WTC11 (cell line): ENCODE results near the gene HOXD12. TPM values are rescaled to one million over a fixed set of nuclear protein-coding genes. Genes with fewer than 3 reads are reported as not detected.
A peak's percentile ranks its signal among the peaks of the same experiment; 100 is the strongest.

Experiments used
- ATAC-seq: fragments of 200-7000 bp; cut with Tn5 transposase; 2 replicates; pipeline ENCODE4 v1.10.0; 2021; ENCODE audit warnings: mild to moderate bottlenecking, moderate library complexity
- CTCF ChIA-PET: fragments of 300-600 bp; sonication (Branson Sonifier 250); formaldehyde crosslinking; loops from one replicate; lab custom pipeline; 2021; ENCODE audit warnings: antibody characterized with exemption; lab: Charles Lee
- POLR2A ChIA-PET: fragments of 350-600 bp; sonication (Branson Sonifier 250); formaldehyde crosslinking; loops from one replicate; lab custom pipeline; 2021; ENCODE audit warnings: antibody characterized with exemption; lab: Charles Lee
- DNase-seq: peaks from one replicate; pipeline ENCODE4 v3.0.0; 2021; ENCODE audit warnings: low spot score
- H3K27ac Mint-ChIP-seq: 2 replicates; pipeline ENCODE4 v1.8.0; 2021; ENCODE audit warnings: mixed read lengths
- H3K27me3 Mint-ChIP-seq: 2 replicates; pipeline ENCODE4 v1.8.0; 2021; ENCODE audit warnings: low read depth, mild to moderate bottlenecking, moderate library complexity, mixed read lengths
- H3K36me3 Mint-ChIP-seq: 2 replicates; pipeline ENCODE4 v1.8.0; 2021; ENCODE audit warnings: mixed read lengths
- H3K4me1 Mint-ChIP-seq: 2 replicates; pipeline ENCODE4 v1.8.0; 2022; ENCODE audit warnings: mixed read lengths
- H3K4me3 Mint-ChIP-seq: 2 replicates; pipeline ENCODE4 v1.8.0; 2021; ENCODE audit warnings: mild to moderate bottlenecking, moderate library complexity, mixed read lengths
- H3K9me3 Mint-ChIP-seq: 2 replicates; pipeline ENCODE4 v1.8.0; 2021; ENCODE audit warnings: mixed read lengths
- CREM ChIP-seq: sonication (generic); formaldehyde crosslinking; IDR thresholded peaks from 2 replicates; pipeline ENCODE4 v1.8.1; 2022; ENCODE audit warnings: mild to moderate bottlenecking, missing genetic modification reagents, moderate library complexity
- CTCF ChIP-seq: fragments of 200-600 bp; IDR thresholded peaks from 2 replicates; pipeline ENCODE4 v1.8.0; 2022; ENCODE audit warnings: antibody characterized with exemption
- NFATC4 ChIP-seq: fragments of 250-450 bp; sonication (Bioruptor Pico); IDR thresholded peaks from 2 replicates; pipeline ENCODE4 v1.9.0; 2021; ENCODE audit warnings: mild to moderate bottlenecking
- NFE2L1 ChIP-seq: sonication (generic); formaldehyde crosslinking; IDR thresholded peaks from 2 replicates; pipeline ENCODE4 v1.8.1; 2023; ENCODE audit warnings: missing genetic modification reagents
- NFYB ChIP-seq: sonication (generic); formaldehyde crosslinking; conservative IDR thresholded peaks from 2 replicates; pipeline ENCODE4 v1.8.0; 2022; ENCODE audit warnings: low read depth, missing genetic modification reagents
- OVOL2 ChIP-seq: fragments of 250-450 bp; sonication (Bioruptor Pico); IDR thresholded peaks from 2 replicates; pipeline ENCODE4 v1.9.0; 2021; ENCODE audit warnings: mild to moderate bottlenecking, borderline replicate concordance
- RORB ChIP-seq: fragments of 250-450 bp; sonication (Bioruptor Pico); IDR thresholded peaks from 2 replicates; pipeline ENCODE4 v1.9.0; 2021; ENCODE audit warnings: mild to moderate bottlenecking
- USF2 ChIP-seq: sonication (generic); formaldehyde crosslinking; IDR thresholded peaks from 2 replicates; pipeline ENCODE4 v1.8.1; 2023; ENCODE audit warnings: mild to moderate bottlenecking, missing genetic modification reagents, moderate library complexity
- ZNF121 ChIP-seq: sonication (generic); formaldehyde crosslinking; IDR thresholded peaks from 2 replicates; pipeline ENCODE4 v1.8.0; 2023; ENCODE audit warnings: missing genetic modification reagents
- ZNF232 ChIP-seq: sonication (generic); formaldehyde crosslinking; IDR thresholded peaks from 2 replicates; pipeline ENCODE4 v1.8.0; 2022; ENCODE audit warnings: mild to moderate bottlenecking, missing genetic modification reagents
- ZNF263 ChIP-seq: sonication (generic); formaldehyde crosslinking; IDR thresholded peaks from 2 replicates; pipeline ENCODE4 v1.8.1; 2022; ENCODE audit warnings: low read depth, mild to moderate bottlenecking, moderate library complexity, missing genetic modification reagents
- total RNA-seq: library from RNA; stranded (reverse); gene quantifications from 3 replicates; pipeline ENCODE4 v1.2.3, GENCODE V29; 2021
- TF ChIP-seq, protein P1 (sequence below): sonication (generic); formaldehyde crosslinking; conservative IDR thresholded peaks from 2 replicates; pipeline ENCODE4 v1.8.1; 2023; ENCODE audit warnings: mild to moderate bottlenecking, low read depth, missing genetic modification reagents, moderate library complexity
- TF ChIP-seq, protein P2 (sequence below): sonication (generic); formaldehyde crosslinking; IDR thresholded peaks from 2 replicates; pipeline ENCODE4 v1.8.1; 2023; ENCODE audit warnings: mild to moderate bottlenecking, moderate library complexity, missing genetic modification reagents
- TF ChIP-seq, protein P3 (sequence below): fragments of 250-450 bp; sonication (Bioruptor Pico); IDR thresholded peaks from 2 replicates; pipeline ENCODE4 v1.9.0; 2021; ENCODE audit warnings: mild to moderate bottlenecking
- TF ChIP-seq, protein P4 (sequence below): sonication (generic); formaldehyde crosslinking; IDR thresholded peaks from 2 replicates; pipeline ENCODE4 v1.8.0; 2022; ENCODE audit warnings: mild to moderate bottlenecking, missing genetic modification reagents
- TF ChIP-seq, protein P5 (sequence below): sonication (generic); formaldehyde crosslinking; IDR thresholded peaks from 2 replicates; pipeline ENCODE4 v1.8.0; 2022; ENCODE audit warnings: mild to moderate bottlenecking, missing genetic modification reagents
- TF ChIP-seq, protein P6 (sequence below): sonication (generic); formaldehyde crosslinking; IDR thresholded peaks from 2 replicates; pipeline ENCODE4 v1.8.0; 2022; ENCODE audit warnings: mild to moderate bottlenecking, missing genetic modification reagents

The HOXD12 gene
- total RNA-seq, 1 experiment from 2014 or later = 0.17 TPM

GRCh38 chr2:176150584-176151441, 51.2 kb downstream of the HOXD12 start (continued):
- TF ChIP-seq, protein P1, sequence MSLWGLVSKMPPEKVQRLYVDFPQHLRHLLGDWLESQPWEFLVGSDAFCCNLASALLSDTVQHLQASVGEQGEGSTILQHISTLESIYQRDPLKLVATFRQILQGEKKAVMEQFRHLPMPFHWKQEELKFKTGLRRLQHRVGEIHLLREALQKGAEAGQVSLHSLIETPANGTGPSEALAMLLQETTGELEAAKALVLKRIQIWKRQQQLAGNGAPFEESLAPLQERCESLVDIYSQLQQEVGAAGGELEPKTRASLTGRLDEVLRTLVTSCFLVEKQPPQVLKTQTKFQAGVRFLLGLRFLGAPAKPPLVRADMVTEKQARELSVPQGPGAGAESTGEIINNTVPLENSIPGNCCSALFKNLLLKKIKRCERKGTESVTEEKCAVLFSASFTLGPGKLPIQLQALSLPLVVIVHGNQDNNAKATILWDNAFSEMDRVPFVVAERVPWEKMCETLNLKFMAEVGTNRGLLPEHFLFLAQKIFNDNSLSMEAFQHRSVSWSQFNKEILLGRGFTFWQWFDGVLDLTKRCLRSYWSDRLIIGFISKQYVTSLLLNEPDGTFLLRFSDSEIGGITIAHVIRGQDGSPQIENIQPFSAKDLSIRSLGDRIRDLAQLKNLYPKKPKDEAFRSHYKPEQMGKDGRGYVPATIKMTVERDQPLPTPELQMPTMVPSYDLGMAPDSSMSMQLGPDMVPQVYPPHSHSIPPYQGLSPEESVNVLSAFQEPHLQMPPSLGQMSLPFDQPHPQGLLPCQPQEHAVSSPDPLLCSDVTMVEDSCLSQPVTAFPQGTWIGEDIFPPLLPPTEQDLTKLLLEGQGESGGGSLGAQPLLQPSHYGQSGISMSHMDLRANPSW (CRISPR knock-in tag) = no peak
- no peak for TF ChIP-seq NFE2L1

GRCh38 chr2:176151442-176152287, 52.1 kb downstream of the HOXD12 start, which contains the start of gene HOXD4:
TSS of gene HOXD4 (plus strand) at chr2:176151550. CDS start at chr2:176151634, 84 bp downstream.
- no peak for TF ChIP-seq OVOL2
- TF ChIP-seq RORB (CRISPR knock-in tag) = no peak
- TF ChIP-seq NFATC4 = no peak
- TF ChIP-seq, protein P2, sequence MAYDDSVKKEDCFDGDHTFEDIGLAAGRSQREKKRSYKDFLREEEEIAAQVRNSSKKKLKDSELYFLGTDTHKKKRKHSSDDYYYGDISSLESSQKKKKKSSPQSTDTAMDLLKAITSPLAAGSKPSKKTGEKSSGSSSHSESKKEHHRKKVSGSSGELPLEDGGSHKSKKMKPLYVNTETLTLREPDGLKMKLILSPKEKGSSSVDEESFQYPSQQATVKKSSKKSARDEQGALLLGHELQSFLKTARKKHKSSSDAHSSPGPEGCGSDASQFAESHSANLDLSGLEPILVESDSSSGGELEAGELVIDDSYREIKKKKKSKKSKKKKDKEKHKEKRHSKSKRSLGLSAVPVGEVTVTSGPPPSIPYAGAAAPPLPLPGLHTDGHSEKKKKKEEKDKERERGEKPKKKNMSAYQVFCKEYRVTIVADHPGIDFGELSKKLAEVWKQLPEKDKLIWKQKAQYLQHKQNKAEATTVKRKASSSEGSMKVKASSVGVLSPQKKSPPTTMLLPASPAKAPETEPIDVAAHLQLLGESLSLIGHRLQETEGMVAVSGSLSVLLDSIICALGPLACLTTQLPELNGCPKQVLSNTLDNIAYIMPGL (CRISPR knock-in tag) = 0 out of 2 replicates have a peak, but pooled peaks have one; percentile 28
- TF ChIP-seq NFYB (CRISPR knock-in tag) = 0 out of 2 replicates have a peak, but pooled peaks have one; percentile 26
- TF ChIP-seq CREM (CRISPR knock-in tag) = no peak
- TF ChIP-seq, protein P3, sequence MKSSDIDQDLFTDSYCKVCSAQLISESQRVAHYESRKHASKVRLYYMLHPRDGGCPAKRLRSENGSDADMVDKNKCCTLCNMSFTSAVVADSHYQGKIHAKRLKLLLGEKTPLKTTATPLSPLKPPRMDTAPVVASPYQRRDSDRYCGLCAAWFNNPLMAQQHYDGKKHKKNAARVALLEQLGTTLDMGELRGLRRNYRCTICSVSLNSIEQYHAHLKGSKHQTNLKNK (CRISPR knock-in tag) = no peak
- TF ChIP-seq, protein P4, sequence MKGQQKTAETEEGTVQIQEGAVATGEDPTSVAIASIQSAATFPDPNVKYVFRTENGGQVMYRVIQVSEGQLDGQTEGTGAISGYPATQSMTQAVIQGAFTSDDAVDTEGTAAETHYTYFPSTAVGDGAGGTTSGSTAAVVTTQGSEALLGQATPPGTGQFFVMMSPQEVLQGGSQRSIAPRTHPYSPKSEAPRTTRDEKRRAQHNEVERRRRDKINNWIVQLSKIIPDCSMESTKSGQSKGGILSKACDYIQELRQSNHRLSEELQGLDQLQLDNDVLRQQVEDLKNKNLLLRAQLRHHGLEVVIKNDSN (CRISPR knock-in tag) = peak; percentile 76; the same call in 1 of the 2 replicates
- TF ChIP-seq CTCF = no peak
- TF ChIP-seq ZNF263 = no peak
- TF ChIP-seq, protein P5, sequence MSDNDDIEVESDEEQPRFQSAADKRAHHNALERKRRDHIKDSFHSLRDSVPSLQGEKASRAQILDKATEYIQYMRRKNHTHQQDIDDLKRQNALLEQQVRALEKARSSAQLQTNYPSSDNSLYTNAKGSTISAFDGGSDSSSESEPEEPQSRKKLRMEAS (CRISPR knock-in tag) = no peak
- TF ChIP-seq USF2 = peak; percentile 77
- TF ChIP-seq ZNF232 = no peak
- no peak for TF ChIP-seq ZNF121 (CRISPR knock-in tag)
- TF ChIP-seq, protein P6, sequence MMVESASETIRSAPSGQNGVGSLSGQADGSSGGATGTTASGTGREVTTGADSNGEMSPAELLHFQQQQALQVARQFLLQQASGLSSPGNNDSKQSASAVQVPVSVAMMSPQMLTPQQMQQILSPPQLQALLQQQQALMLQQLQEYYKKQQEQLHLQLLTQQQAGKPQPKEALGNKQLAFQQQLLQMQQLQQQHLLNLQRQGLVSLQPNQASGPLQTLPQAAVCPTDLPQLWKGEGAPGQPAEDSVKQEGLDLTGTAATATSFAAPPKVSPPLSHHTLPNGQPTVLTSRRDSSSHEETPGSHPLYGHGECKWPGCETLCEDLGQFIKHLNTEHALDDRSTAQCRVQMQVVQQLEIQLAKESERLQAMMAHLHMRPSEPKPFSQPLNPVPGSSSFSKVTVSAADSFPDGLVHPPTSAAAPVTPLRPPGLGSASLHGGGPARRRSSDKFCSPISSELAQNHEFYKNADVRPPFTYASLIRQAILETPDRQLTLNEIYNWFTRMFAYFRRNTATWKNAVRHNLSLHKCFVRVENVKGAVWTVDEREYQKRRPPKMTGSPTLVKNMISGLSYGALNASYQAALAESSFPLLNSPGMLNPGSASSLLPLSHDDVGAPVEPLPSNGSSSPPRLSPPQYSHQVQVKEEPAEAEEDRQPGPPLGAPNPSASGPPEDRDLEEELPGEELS = no peak
- Mint-ChIP-seq H3K4me3 (peak within 1 kb of the TSS; percentile 45), H3K27ac (no peak within 1 kb of the TSS), H3K9me3 (no peaks in the 10 kb centered on the region), H3K4me1 (peaks cover 34% of the 10 kb centered on the region), H3K36me3 (no peaks in the 10 kb centered on the region), H3K27me3 (peaks cover 100% of the 10 kb centered on the region)
- ATAC-seq = peak; percentile 11
- DNase-seq = no peak
- ChIA-PET POLR2A (no interaction called here), CTCF (interaction anchor here (1.2 to 2.0 kb wide), 3 partner anchors 11 to 403 kb away, joined by 4 to 5 read pairs (median 4); no protein-coding TSS in a partner anchor)
